Upper lobe of left lung (tissue), 6 donors: ENCODE data around the gene TPO. TPM values are rescaled to one million over a fixed set of nuclear protein-coding genes. Genes with fewer than 3 reads are reported as not detected.

ENCODE experiments used
- ATAC-seq, 2 donors: fragments of 200-7000 bp; cut with Tn5 transposase; one replicate each; pipeline ENCODE4 v1.9.1; 2022; ENCODE audit warnings: mild to moderate bottlenecking in 2 of 2, moderate library complexity in 2 of 2; ENCODE audit not compliant: low FRiP score in 2 of 2
- DNase-seq, 2 donors: peaks; one replicate each; pipeline ENCODE4 v3.0.0-alpha.2; 2019 to 2020
- H3K27ac ChIP-seq, 4 donors: fragments of 200-600 bp; sonication (generic); one replicate each; pipeline ENCODE4 v1.5.1; 2016 to 2019
- H3K27me3 ChIP-seq, 4 donors: fragments of 200-600 bp; sonication (generic); one replicate each; pipeline ENCODE4 v1.5.1; 2017 to 2019
- H3K36me3 ChIP-seq, 4 donors: fragments of 200-600 bp; sonication (generic); one replicate each; pipeline ENCODE4 v1.5.1; 2016 to 2019
- H3K4me1 ChIP-seq, 4 donors: fragments of 200-600 bp; sonication (generic); one replicate each; pipeline ENCODE4 v1.5.1; 2018 to 2019
- H3K4me3 ChIP-seq, 4 donors: fragments of 200-600 bp; sonication (generic); one replicate each; pipeline ENCODE4 v1.5.1; 2017 to 2019; ENCODE audit warnings: mild to moderate bottlenecking in 2 of 4, moderate library complexity in 1 of 4
- H3K9me3 ChIP-seq, 4 donors: fragments of 200-600 bp; sonication (generic); one replicate each; pipeline ENCODE4 v1.5.1; 2018 to 2019
- EP300 ChIP-seq, 4 donors: sonication (generic); formaldehyde crosslinking; IDR thresholded peaks; one replicate each; pipeline ENCODE4 v1.5.1; 2017; ENCODE audit warnings: antibody characterized with exemption in 4 of 4, control low read depth in 2 of 4
- POLR2A ChIP-seq, 4 donors: fragments of 450-650 bp; IDR thresholded peaks; one replicate each; pipeline ENCODE4 v1.5.1; 2016 to 2017; ENCODE audit warnings: antibody characterized with exemption in 4 of 4, mild to moderate bottlenecking in 2 of 4
- POLR2AphosphoS5 ChIP-seq, 2 donors: sonication (generic); formaldehyde crosslinking; IDR thresholded peaks; one replicate each; pipeline ENCODE4 v1.5.1; 2017; ENCODE audit warnings: antibody characterized with exemption in 2 of 2
- WGBS, 2 donors: methylation state at CpG; one replicate each; pipeline ENCODE4 v1.1.5; 2017 to 2018; 5-methylcytosine and 5-hydroxymethylcytosine counted together
- total RNA-seq, 6 donors: library from RNA; depleted of rRNA in 4 of 6; stranded (reverse); fragments of >200 nt in 4 of 6; gene quantifications; one replicate each; pipeline versions ENCODE4 v1.1.0 to v1.2.1, GENCODE V29; 2016 to 2021
- TF ChIP-seq, protein P1 (sequence below), 6 experiments: fragments of 450-650 bp in 4 of 6; fragments of 200-600 bp in 2 of 6; sonication (generic) in 2 of 6; IDR thresholded peaks; one replicate each; pipeline ENCODE4 v1.5.1; 2016 to 2019; ENCODE audit warnings: antibody characterized with exemption in 6 of 6
- donor health status: DM: no; HTN: no; CAD: no; lungs with moderate emphysema.
- donor health status: DM: no; HTN: yes; CAD: no; lungs with severe emphysema.

Gene TPO
- total RNA-seq, 6 donors from 2014 or later, result 0.06 to 0.39 TPM; not detected in 4

- H3K4me1 ChIP-seq, result no peaks in the 10 kb centered on the region
- no peak overlapping the region for H3K27ac ChIP-seq
- DNase-seq, result no peak
- no peaks in the 10 kb centered on the region for H3K36me3 ChIP-seq
- no peaks in the 10 kb centered on the region for H3K9me3 ChIP-seq
- TF ChIP-seq, protein P1, sequence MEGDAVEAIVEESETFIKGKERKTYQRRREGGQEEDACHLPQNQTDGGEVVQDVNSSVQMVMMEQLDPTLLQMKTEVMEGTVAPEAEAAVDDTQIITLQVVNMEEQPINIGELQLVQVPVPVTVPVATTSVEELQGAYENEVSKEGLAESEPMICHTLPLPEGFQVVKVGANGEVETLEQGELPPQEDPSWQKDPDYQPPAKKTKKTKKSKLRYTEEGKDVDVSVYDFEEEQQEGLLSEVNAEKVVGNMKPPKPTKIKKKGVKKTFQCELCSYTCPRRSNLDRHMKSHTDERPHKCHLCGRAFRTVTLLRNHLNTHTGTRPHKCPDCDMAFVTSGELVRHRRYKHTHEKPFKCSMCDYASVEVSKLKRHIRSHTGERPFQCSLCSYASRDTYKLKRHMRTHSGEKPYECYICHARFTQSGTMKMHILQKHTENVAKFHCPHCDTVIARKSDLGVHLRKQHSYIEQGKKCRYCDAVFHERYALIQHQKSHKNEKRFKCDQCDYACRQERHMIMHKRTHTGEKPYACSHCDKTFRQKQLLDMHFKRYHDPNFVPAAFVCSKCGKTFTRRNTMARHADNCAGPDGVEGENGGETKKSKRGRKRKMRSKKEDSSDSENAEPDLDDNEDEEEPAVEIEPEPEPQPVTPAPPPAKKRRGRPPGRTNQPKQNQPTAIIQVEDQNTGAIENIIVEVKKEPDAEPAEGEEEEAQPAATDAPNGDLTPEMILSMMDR (IDR thresholded peaks at IDR 0.05), result no peak
- no peak for TF ChIP-seq POLR2A (IDR thresholded peaks at IDR 0.05)
- no peak for TF ChIP-seq POLR2AphosphoS5 (IDR thresholded peaks at IDR 0.05)
- no peak for TF ChIP-seq EP300 (IDR thresholded peaks at IDR 0.05)
- WGBS, 2 donors, result 87 to 98% methylated on average over 7 to 11 of the region's 11 CpGs
- no peaks in the 10 kb centered on the region for H3K27me3 ChIP-seq
- ATAC-seq, result no peak
- no peak overlapping the region for H3K4me3 ChIP-seq
Observed at GRCh38 chr2:1437101-1437500, 23.8 kb downstream of the TPO start.

DNA sequence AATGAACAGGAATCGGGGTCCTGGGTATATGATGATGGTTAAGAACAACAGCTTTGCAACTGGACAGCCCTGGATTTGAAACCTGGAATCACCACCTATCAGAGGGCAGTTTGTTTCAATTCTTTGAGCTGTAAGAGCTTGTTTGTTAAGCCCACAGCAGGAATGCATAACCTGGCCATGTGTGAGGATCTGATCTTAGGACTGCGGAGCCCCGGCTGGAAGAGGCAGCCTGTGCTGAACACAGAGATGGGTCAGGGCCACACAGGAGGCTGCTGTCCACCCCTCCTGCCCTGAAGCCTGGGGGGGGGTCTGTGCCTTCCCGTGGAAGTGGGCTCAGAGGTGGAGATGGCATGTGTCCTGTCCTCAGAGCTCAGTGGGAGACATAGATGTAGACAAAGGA, 24.3 kb downstream of the TPO start:
- no peak for DNase-seq
- H3K27ac ChIP-seq, result no peak overlapping the region
- H3K27me3 ChIP-seq, result no peaks in the 10 kb centered on the region
- no peaks in the 10 kb centered on the region for H3K4me1 ChIP-seq
- H3K9me3 ChIP-seq, result no peaks in the 10 kb centered on the region
- WGBS, 2 donors, result 86 to 100% methylated on average over 1 to 4 of the region's 4 CpGs
- ATAC-seq, result no peak
- no peak overlapping the region for H3K4me3 ChIP-seq
- TF ChIP-seq POLR2AphosphoS5 (IDR thresholded peaks at IDR 0.05), result no peak
- TF ChIP-seq, protein P1 (IDR thresholded peaks at IDR 0.05), result no peak
- no peak for TF ChIP-seq EP300 (IDR thresholded peaks at IDR 0.05)
- TF ChIP-seq POLR2A (IDR thresholded peaks at IDR 0.05), result no peak
- no peaks in the 10 kb centered on the region for H3K36me3 ChIP-seq

DNA sequence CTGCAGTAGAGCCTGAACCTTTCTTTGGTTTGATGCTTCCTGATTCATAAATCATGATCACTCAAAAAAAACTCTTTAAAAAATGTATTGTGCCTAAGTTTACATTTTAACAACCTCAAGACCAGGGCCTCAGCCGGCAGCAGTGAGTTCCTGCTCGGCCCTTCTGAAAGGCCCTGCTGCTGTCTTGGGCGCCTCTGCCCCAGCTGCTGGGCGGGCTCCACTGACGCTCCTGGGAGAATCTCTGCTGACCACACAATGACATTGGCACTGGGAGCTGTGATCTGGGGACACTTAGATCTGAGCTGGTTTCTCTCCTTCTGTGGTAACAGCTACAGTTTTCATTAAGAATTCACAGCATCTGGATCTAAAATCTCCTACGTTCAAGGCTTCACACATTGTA, 25.7 kb downstream of the TPO start:
- ATAC-seq (no peak), DNase-seq (no peak)
- H3K27ac ChIP-seq, result no peak overlapping the region
- H3K4me1 ChIP-seq, result no peaks in the 10 kb centered on the region
- 78 to 85% methylated on average over 6 of the region's 6 CpGs for WGBS, 2 donors
- no peaks in the 10 kb centered on the region for H3K9me3 ChIP-seq
- TF ChIP-seq, protein P1 (IDR thresholded peaks at IDR 0.05), result no peak
- TF ChIP-seq POLR2AphosphoS5 (IDR thresholded peaks at IDR 0.05) (no peak), EP300 (IDR thresholded peaks at IDR 0.05) (no peak), POLR2A (IDR thresholded peaks at IDR 0.05) (no peak)
- no peak overlapping the region for H3K4me3 ChIP-seq
- no peaks in the 10 kb centered on the region for H3K27me3 ChIP-seq
- no peaks in the 10 kb centered on the region for H3K36me3 ChIP-seq

GRCh38 chr2:1440581-1440980, 27.3 kb downstream of the TPO start:
- no peaks in the 10 kb centered on the region for H3K36me3 ChIP-seq
- ATAC-seq (no peak), DNase-seq (no peak)
- no peak overlapping the region for H3K27ac ChIP-seq
- no peak for TF ChIP-seq EP300 (IDR thresholded peaks at IDR 0.05)
- no peaks in the 10 kb centered on the region for H3K9me3 ChIP-seq
- 65 to 73% methylated on average over 4 to 7 of the region's 7 CpGs for WGBS, 2 donors
- H3K27me3 ChIP-seq, result no peaks in the 10 kb centered on the region
- no peak overlapping the region for H3K4me3 ChIP-seq
- H3K4me1 ChIP-seq, result no peaks in the 10 kb centered on the region

- Histone ChIP-seq H3K36me3 (no peaks in the 10 kb centered on the region), H3K4me1 (no peaks in the 10 kb centered on the region), H3K27me3 (no peaks in the 10 kb centered on the region), H3K9me3 (no peaks in the 10 kb centered on the region), H3K27ac (no peak overlapping the region), H3K4me3 (no peak overlapping the region)
- TF ChIP-seq EP300 (IDR thresholded peaks at IDR 0.05) (no peak), POLR2A (IDR thresholded peaks at IDR 0.05) (no peak), POLR2AphosphoS5 (IDR thresholded peaks at IDR 0.05) (no peak)
- TF ChIP-seq, protein P1 (IDR thresholded peaks at IDR 0.05), result no peak
- DNase-seq (no peak), ATAC-seq (no peak)
- 77 to 82% methylated on average over 4 of the region's 4 CpGs for WGBS, 2 donors
Observed at GRCh38 chr2:1446301-1446700, 33.0 kb downstream of the TPO start.
